Right lobe of liver (tissue), 4 donors: Measurements from ENCODE around the gene FAM13A.

Source experiments
- POLR2A ChIP-seq: fragments of 450-650 bp; IDR thresholded peaks from one replicate; pipeline ENCODE4 v1.6.1; 2017; ENCODE audit warnings: antibody characterized with exemption, mild to moderate bottlenecking
- TF ChIP-seq, protein P1 (sequence below), 4 donors: fragments of 200-600 bp in 3 of 4; fragments of 450-650 bp in 1 of 4; IDR thresholded peaks; one replicate each; pipeline versions ENCODE4 v1.5.1 to v1.8.0; 2016 to 2022; ENCODE audit warnings: antibody characterized with exemption in 4 of 4, mild to moderate bottlenecking in 2 of 4
- donor health status: DM: no; HTN: no; CAD: no.
- donor health status: DM: no; HTN: no; CAD: no.
- donor health status: DM: no; HTN: yes; CAD: no.

DNA sequence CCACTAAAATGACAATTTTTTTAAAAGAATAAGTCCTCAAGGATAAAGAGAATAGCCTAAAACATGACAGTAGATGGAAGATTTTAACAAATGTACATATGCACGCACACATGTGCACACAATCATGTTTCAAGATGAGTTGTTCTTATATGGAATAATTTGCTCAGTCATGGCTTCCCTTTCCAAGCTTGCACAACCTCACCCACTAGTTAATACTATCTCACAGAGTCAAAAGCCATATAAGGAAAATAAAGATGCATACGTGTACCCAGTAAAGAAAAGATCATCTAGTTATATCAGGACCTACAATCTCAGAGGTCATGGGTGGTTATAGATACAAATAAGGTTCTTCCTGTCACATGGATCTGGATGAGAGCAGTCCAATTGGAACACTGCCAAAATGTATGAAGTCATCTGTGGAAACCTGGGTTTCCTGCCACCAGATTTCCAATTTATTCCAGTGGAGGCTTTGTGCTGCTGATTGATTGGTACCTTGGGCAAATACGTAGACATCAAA is 56.1 kb downstream of the FAM13A start:
- no peak for TF ChIP-seq POLR2A
- TF ChIP-seq, protein P1, sequence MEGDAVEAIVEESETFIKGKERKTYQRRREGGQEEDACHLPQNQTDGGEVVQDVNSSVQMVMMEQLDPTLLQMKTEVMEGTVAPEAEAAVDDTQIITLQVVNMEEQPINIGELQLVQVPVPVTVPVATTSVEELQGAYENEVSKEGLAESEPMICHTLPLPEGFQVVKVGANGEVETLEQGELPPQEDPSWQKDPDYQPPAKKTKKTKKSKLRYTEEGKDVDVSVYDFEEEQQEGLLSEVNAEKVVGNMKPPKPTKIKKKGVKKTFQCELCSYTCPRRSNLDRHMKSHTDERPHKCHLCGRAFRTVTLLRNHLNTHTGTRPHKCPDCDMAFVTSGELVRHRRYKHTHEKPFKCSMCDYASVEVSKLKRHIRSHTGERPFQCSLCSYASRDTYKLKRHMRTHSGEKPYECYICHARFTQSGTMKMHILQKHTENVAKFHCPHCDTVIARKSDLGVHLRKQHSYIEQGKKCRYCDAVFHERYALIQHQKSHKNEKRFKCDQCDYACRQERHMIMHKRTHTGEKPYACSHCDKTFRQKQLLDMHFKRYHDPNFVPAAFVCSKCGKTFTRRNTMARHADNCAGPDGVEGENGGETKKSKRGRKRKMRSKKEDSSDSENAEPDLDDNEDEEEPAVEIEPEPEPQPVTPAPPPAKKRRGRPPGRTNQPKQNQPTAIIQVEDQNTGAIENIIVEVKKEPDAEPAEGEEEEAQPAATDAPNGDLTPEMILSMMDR (IDR thresholded peaks at IDR 0.05), result no peak
